Measurements from ENCODE around the gene PSMC3.

PSMC3 gene

DNA sequence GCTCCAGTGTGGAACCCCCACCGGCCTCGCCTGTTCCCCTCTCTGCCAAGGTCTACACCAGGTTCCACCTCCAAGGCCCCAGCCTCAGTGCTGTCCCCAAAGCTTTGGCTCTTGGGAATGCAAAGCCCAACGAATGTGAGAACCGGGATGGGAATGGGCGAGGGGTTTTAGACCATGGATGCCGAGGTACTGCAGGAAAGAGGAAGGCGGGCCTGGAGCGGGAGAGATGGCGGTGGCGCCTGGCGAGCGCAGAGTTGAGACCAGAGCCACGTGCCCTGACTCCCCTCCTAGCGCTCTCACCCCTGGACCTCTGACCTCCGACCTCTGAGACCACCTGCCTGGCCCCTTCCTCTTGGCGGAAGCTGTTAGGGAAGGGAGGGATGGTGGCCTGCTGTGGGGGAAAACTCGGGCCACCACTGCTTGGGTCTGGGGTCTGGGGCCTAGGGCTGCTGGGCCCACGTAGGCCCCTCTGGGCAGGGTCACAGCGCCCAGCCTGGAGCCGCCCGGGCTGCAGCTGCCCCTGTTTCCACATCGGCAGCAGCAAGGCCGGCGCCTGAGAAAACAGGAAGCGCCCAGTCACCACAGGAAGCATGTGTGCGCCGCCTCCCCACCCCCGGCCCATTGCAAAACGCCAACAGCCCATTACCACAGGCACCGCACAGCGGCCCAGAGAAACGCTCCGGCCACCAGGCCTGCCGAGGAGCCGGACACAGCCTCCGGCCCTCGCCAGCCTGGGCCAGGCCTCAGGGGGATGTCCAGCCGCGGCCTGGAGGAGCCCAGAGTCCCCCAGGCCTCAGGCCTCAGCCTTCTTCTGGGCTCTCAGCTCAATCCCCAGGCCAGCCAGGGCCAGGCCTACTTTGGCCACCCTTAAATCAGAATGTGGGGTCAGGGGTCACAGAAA lies 31.7 kb downstream of the PSMC3 start:
- no peak for DNase-seq (ENCODE audit: low read depth)

DNA sequence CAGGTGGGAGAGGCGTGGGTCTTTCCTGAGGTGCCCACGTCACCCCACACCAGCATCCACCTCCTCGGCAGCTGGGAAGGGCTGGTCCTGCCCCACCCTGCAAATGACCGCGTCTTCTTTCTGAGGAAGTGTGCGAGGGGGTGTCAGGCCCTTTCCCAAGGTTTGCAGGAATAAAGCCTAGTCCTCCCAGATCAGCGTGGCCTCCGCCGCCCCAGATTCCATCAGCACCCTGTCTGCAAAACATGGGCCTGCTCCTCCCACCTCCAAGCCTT lies 32.3 kb downstream of the PSMC3 start:
- no peak for DNase-seq (ENCODE audit: low read depth)

DNA sequence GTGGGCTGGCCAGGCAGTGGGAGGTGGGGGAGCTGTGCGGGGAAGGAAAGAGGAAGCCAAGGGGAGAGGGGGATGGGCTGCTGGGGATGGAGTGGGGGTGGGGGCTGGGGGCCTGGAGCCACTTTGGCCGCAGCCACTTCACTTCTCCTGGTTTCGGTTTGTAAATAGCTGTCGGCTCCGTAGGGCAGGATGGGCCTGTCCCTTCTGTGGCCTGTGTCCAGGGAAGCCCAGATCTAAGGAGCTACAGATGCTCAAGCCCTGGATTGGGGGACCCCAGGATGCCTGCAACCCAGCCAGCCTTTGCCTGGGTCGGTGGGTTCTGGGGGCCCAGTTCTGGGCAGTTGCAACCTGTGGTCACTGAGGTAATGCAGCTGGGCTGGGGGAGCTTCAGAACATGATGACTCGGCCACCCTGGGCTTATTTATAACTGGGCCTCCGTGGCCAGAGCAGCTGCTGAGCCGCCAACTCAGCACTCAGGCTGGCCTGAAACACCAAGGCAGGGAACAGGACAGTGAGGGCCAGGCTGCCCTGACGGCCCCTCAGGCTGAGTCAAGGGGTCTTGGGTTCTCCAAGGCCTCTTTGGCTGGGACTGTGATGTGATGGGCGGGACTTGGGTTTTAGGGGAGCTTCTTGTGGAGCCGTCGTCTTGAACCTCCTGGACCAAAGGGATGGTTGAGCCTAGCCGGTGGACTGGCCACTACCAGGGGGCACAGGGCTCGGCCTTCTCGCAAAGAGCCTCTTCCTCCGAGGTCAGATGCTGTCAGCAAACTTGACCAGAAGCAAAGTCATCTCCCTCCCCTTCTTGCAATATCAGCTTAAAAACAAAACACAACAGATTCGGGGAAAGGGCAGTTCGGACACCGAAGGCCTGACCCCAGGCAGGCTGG lies 32.8 kb downstream of the PSMC3 start:
- DNase-seq (ENCODE audit: low read depth): no peak

DNA sequence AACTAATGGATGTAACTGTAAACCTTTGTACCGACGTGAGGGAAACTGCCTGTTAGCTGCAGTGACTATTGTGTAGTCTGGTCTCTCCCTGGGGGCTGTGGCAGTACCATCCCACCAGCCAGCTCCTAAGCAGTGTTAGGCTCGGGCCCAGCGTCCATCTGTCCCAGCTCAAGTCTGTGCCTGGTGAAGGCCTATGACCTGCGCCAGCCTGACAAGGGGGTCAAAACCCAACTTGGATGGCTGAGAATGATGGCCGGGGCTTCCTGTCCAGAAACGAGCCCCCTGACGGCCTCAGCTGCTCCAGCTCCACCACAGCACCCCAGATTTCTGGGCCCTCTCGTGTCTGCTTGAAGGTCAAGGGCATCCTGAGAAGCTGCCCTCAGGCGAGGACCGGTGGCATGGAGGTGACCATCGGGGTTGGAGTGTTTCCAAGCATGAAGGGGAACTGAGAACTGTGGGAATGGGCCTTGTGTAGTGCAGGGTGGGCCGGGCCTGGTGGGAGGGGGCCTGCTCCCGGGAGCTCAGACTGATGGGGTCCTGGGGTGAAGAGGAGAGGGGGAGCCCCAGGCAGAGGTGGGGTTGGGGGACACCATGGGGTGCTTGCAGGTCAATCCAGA lies 33.6 kb downstream of the PSMC3 start:
- no peak for DNase-seq (ENCODE audit: low read depth)

DNA sequence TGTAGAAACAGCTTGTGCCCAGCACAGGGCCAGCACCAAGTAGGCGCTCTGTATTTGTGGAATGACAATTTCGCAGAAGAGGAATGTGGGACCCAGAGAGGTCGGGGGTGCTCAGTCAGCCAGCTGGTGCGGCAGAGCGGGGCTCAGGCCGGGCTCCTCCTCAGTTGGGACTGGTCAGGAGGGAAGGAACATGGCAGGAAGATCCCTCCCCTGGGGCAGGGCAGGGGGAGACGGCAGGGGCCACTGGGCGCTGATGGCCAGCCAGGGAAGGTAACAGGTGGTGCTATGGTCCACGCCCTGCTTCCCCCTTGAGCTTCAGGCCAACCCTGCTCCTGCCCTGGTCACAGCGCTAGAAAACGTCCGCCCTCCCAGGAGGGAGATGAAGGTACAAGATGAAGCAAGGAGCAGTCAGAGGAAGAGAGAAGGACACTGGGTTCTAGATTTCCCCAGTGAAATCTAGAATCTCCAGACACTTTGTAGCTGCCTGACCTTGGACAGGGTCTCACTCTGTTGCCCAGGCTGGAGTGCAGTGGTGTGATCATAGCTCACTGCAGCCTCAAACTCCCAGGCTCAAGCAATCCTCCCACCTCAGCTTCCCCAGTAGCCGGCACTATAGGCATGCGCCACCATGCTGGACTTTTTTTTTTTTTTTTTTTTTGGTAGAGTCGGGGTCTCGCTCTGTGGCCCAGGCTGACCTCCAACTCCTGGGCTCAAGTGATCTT lies 34.4 kb downstream of the PSMC3 start:
- no peak for DNase-seq (ENCODE audit: low read depth)

DNA sequence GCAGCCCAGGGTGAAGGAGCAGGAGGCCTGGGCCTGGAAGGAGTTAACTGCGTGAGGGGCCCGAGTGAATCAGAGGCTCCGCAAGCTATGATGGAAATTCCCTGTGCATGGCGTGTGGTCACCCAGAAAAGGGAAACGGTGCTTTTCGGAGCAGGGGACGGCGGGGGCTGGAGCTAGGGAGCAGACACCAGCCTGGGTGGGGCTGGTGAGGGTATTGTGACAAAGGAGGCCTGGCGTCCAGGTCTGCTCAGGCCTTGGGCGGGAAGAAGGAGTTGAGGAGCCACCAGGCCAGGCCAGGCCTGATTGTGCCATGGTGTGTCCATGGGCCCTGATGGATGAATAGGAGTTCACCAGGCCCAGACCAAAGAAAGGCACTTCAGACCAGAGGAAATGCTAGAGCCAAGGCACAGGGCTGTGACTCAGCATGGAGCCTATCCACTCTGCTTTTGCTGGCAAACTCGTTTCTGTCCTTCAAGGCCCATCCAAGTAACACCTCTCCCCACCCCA lies 35.1 kb downstream of the PSMC3 start:
- DNase-seq (ENCODE audit: low read depth): no peak

DNA sequence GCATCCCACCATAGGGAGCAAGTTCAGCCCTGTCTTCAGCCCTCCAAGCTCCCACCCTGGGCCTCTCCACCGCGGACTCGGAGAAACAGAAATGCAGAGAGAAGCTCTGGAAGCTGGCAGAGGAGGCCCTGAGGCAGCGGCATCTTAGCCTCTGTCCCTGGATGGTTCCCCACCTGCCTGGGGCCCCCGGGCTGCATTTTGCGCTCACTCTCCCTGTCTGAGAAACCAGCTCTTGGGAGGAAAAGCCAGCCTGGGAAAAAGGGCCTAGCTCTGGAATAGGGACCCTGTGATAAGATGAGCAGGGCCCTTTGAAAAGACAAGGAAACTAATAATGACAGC lies 35.8 kb downstream of the PSMC3 start:
- DNase-seq (ENCODE audit: low read depth): no peak

DNA sequence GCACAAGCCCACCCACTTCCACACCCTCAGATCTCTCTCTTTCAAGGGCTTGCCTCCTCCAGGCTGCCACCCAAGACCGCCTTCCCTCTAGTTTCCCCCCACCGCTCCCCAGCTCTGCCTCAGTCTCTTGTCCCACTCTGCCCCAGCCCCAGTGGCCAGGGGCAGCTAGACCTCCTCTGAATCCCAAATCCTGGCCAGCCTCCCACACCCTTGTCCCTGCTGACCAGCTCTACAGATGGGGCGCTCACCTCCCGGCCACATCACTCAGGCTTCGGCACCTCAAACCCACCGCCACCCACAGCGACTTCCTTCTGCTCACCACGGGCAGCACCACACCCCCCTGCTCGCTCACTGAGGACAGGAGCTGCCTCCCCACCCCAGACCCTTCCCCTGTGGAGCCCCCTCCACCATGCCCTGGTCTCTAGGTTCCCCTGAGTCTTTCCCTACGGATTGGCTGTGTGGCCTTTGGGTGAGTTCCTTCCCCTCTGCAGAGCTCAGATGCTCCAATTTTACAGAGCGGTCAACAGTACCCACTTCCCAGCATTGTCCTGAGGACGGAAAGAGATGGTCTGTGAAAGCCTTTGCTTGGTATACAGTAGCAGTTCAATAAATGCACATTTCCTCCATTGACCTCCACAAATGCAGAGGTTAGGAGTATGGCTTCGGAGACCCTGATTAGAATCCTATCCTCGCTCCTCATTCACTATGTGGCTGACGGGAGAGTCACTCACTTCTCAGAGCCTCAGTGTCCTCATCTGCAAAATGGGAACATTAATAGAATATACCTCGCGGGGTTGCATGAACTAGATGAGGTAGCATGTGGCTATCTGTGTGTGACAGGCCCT lies 36.4 kb downstream of the PSMC3 start:
- no peak for DNase-seq (ENCODE audit: low read depth)

DNA sequence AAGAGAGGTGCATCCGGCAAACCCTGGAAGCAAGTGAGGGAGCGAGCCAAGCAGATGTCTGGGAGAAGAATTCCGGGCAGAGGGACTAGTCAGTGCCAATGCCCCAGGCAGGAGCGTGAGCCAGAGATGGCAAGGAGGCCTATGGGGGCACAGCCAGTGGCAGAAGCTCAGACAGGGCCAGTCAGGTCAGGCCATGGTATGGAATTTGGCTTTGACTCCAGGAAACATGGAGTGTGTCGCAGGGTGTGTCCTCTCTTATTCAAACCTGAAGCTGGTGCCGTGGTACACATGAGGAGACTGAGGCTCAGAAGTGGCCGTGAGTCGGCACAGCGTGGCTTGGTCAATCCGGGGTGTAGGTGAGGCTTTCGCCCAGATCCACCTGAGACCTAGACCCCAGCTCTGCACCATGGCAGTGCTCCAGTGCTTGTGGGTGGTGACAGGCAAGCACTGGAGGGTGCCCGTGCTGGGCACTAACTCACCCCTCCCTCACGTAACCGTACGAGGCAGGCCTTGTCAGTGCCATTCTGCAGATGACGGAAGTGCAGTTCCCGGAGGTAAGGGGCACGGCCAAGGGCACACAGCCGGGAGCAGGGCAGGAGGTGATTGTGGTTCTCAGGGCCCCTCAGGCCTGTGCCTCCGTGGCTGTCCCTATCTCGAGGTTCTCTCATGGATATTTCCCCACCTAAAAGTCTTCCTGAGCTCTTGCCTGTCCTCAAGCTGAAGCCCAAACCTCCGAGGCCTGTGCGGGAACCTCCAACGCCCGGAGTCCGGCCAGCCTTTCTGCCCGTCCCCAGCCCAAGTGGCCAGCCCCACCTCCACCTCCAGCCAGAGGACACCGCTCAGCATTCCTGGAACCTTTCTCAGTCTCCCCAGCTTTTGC lies 37.3 kb downstream of the PSMC3 start:
- DNase-seq (ENCODE audit: low read depth): no peak

DNA sequence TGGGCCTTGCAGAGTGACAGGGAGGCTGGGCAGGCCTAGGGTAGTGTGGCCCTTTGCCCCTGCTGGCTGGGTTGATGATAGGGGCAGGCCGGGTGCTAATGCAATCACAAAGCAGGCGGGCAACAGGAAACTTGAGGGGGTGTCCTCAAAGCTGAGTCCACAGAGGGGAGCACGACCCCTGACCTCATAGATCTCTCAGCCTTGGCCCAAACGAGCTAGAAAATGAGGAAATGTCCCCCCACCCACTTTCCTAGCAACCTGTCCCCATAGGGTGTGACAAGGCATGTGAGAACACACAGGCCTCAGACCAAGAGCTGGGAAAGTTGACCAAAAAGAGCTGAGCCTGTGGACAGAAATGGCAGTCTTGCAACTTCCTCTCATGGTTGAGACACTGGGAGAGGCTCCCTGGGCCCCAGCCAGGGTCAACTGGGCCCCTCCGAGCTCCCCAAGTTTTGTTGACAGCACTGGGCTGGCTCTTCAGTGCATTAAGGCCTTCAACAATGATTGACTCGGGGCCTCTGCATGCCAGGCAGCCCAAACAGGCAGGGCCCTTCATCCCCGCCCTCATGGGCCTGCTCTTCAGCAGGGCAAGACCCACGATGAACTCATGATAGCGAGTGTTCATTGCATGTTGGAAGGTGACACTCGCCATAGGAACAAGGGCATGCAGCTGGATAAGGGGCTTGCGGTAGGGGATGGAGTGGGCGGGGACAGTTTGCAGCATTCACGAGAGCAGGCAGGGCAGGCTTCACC lies 38.1 kb downstream of the PSMC3 start:
- DNase-seq (ENCODE audit: low read depth): no peak

DNA sequence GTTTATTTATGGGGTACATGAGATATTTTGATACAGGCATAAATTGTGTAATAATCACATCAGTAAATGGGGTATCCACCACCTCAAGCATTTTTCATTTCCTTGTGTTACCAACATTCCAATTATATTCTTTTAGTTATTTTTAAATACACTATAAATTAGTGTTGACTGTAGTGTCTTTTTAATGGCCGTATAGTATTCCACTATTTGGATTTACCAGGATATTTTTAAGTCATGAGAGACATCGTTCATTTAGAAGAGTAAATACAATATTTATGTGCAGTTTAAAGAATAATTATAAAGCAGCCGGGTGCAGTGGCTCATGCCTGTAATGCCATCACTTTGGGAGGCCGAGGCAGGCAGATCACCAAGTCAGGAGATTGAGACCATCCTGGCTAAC lies 41.7 kb downstream of the PSMC3 start:
- DNase-seq (ENCODE audit: low read depth): no peak

DNA sequence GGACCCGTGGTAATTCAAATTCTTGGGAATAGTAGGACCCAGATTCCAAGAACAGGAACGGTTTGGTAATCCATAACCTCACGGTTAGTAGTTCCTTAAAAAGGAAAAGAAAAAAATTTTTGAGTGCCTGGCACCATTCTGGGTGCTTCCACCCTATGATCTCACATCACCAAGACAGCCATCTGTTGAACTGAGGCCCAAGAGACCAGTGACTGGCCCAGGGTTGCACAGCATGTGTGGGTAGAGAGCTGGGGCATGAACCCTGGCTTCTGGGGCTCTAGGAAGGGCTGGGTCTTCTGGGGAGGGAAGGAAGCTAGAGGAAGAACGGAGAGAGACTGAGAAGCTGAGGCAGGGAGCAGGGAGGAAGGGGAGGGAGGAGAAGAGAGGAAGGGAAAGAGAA lies 43.2 kb downstream of the PSMC3 start:
- DNase-seq (ENCODE audit: low read depth): no peak

DNA sequence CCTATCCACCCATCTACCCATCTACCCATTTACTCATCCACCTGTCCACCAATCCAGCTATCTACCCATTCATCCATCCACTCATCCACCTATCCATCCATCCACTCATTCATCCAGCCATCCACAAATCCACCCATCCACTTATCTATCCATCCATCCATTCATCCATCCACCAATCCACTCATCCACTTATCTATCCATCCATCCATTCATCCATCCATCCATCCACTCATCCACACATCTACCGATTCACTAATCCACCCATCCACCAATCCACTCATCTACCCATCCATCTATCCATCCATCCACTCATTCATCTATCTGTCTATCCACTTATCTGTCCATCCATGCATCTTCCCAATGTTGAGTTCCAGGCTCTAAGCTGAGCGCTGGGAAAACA lies 46.2 kb downstream of the PSMC3 start:
- DNase-seq (ENCODE audit: low read depth): no peak

DNA sequence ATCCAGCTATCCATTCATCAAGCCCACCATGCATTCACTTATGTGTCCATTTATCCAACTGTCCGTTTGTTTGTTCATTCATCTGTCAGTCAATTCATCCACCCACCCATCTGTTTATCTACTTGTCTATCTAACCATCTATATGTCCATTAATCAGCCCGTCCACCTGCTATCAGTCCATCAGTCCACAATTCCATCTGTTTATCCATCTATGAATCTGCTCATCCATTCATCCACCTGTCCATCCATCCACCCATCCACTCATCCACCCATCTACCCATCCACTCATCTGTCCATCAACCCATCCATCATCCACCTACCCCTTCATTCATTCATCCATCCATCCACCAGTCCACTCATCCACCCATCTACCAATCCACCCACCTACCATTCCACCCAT lies 46.9 kb downstream of the PSMC3 start:
- no peak for DNase-seq (ENCODE audit: low read depth)

DNA sequence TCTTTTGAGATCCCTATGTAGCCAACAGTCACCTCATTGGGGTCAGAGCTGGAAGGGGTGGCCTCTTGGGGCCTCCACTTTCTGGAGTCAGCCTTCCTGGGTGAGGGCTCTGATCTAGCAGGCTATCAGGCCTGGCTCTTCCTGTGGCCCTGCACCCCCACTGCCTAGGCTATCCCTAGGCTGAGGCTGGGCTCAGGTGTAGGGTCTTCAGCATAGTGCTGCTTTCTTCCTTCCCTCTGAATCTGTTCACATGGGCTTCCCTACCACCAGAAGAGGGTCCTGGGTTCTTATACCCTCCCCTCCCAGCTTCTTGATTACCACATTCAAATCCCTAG lies 47.4 kb downstream of the PSMC3 start:
- no peak for DNase-seq (ENCODE audit: low read depth)

DNA sequence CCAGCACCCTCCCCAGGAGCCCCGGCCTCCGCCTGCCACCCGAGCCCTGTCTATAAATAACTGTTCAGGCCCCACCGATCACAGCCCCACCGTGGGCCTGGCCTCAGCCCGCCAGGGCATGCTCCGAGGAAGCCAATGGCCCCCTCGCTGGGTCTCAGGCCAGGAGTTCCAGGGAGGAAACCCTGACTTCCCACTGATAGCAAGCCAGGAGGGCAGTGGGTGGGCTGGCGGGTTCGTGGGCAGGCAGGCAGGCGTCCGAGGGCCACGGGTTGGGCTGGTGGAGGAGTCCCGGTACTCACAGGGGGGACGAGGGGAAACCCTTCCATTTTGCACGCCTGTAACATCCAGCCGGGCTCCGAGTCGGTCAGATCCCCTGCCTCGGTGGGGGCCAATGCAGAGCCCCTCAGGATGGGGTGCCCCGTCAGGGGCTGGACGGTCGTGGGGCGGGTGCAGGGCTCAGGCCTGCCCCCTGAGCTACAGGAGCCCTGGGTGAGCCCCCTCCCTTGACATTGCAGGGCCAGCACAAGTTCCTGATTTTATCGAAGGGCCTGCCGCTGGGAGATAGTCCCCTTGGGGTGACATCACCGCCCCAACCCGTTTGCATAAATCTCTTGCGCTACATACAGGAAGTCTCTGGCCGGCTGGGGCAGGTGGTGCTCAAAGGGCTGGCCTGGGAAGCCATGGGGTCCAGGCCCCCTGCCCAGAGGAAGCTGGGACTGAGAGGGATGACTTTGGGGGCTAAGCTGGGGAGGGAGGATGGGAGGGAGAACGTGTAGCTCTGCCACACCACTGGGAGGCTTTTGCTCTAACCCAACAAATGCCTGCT lies 48.0 kb downstream of the PSMC3 start, which contains the start of gene SPI1:
TSS of gene SPI1 (minus strand) at position 538 of the 826 bp plus-strand sequence. CDS start at position 344, 194 bp downstream.
- DNase-seq (ENCODE audit: low read depth): no peak

DNA sequence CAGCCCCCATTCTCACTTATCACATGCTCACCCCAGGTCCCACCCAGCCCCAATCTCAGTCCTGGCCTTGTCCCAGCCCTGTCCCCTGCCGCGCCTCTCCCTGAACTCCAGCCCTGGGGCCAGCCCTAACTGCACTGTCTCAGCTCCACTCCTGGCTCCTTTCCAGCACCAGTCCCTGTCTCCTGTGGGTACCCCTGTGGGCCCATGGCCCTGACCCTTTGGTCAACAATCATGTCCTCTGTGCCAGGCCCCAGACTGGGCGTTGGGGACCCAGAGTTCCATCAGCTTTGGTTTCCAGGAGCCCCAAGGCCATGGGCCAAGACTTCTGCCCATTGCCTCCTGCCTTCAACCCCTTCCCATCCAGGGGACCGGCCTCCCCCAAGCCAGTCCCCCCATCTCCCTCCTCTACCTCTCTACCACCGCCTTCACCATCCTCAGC lies 48.6 kb downstream of the PSMC3 start:
- no peak for DNase-seq (ENCODE audit: low read depth)

DNA sequence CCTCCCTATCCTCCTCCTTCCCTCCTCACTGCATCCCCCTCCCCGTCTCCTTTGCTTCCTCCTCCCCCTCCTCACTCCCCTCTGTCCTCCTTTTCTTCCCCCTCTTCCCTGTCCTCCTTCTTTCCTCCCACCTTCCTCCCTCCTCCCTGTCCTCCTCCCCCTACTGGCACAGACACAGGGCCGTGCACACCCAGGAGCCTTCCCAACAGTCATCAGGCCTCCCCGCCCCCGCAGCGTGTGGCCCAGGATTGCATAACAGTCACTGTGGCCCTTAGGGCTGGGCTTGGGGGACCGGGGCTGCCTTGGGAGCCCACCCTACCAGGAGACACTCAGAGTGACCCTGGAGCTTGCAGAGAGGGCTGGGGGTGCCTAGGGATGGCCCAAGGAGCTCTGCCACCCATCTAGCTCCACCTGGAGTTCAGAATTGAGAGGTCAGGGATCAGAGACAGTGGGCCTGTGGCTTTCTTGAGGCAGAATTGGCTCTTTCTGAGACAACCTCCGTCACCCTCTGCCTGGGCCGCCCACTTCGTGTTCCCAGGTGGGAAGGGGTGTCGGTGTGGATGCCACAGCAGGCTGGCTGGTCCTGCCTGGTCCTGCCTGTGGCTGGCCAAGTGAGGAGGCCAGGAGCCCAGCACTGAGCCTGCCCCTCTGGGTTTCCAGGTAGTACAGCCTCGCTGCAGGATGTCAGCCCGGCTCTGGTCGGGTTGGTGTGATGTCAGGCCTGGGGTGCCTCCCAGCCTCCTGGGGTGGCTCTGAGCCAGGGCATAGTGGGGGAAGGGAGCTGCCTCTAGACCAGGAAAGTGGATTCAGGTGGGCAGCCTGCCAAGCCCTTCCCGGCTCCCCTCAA lies 49.5 kb downstream of the PSMC3 start:
- no peak for DNase-seq (ENCODE audit: low read depth)
